ENCODE results near the gene AGRN. TPM values are rescaled to one million over a fixed set of nuclear protein-coding genes. Genes with fewer than 3 reads are reported as not detected.
"Not testable (repeated sequence)": the region's sequence is repeated elsewhere in the genome, so short reads cannot be mapped to it uniquely, and the experiment has no call there.

The AGRN gene
- total RNA-seq, 1 donor: 7.9 TPM

DNA sequence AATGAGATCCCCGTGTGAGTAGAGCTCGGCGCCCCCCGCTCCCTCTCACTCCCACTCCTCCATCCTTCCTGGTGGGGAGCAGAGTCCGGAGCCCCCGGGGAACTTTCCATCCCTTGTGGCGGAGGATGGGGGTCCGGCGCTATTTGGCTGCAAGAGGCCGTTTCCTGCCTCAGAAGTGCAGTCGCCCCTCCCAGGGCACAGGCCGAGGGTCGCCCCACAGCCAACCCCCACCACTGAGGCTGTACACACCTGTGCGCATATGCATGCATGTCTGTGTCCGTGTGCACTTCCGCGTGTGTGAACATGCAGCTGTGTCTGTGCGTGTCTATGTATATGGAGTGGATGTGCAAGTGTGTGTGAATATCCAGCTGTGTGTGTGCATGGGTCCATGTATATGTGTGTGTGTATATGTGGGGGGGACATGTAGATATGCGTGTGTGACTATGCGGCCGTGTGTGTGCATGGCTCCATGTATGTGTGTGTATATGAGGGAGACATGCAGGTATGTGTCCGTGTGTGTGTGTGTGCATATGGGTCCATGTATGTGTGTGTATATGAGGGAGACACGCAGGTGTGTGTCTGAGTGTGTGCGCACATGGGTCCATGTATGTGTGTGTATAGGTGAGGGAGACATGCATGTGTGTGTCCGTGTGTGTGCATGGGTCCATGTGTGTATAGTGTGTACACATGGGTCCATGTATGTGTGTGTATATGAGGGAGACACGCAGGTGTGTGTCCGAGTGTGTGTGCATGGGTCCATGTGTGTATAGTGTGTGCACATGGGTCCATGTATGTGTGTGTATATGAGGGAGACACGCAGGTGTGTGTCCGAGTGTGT lies 32.3 kb downstream of the AGRN start:
- TF ChIP-seq, protein P1, sequence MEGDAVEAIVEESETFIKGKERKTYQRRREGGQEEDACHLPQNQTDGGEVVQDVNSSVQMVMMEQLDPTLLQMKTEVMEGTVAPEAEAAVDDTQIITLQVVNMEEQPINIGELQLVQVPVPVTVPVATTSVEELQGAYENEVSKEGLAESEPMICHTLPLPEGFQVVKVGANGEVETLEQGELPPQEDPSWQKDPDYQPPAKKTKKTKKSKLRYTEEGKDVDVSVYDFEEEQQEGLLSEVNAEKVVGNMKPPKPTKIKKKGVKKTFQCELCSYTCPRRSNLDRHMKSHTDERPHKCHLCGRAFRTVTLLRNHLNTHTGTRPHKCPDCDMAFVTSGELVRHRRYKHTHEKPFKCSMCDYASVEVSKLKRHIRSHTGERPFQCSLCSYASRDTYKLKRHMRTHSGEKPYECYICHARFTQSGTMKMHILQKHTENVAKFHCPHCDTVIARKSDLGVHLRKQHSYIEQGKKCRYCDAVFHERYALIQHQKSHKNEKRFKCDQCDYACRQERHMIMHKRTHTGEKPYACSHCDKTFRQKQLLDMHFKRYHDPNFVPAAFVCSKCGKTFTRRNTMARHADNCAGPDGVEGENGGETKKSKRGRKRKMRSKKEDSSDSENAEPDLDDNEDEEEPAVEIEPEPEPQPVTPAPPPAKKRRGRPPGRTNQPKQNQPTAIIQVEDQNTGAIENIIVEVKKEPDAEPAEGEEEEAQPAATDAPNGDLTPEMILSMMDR (IDR thresholded peaks at IDR 0.05; ENCODE audit: insufficient read depth, low read length): no peak
- DNase-seq (ENCODE audit: low read depth): no peak
- no peak overlapping the region for H3K4me3 ChIP-seq (ENCODE audit: low read depth, low read length)

DNA sequence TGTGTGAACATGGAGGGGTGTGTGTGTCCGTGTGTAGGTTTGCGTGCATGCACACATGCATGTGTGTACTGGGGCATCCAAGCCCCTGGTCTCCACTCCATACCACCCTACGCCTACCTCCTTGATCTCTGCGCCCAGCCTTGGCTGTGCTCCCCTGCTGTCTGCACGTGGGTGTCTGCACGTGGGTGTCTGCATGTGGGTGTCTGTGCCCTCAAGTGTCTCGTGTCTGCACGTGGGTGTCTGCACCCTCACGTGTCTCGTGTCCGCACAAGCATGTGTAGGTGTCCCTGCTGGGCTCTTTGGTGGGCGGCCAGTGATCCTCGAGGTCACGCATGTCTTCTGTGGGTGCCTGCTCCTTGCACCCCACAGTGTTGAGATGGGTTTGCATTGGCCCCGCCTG lies 33.1 kb downstream of the AGRN start:
- no peak overlapping the region for H3K4me3 ChIP-seq (ENCODE audit: low read depth, low read length)

DNA sequence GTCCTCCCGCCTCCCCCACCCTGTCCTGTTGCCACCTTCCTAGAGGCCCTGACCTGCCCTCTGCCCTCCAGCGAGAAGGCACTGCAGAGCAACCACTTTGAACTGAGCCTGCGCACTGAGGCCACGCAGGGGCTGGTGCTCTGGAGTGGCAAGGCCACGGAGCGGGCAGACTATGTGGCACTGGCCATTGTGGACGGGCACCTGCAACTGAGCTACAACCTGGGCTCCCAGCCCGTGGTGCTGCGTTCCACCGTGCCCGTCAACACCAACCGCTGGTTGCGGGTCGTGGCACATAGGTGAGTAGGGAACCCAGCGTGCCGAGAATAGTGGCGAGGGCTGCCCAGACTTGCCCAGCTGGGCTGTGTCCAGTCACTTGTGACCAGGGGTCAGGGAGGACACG lies 33.8 kb downstream of the AGRN start:
- no peak overlapping the region for H3K4me3 ChIP-seq (ENCODE audit: low read depth, low read length)
- TF ChIP-seq, protein P1 (IDR thresholded peaks at IDR 0.05; ENCODE audit: insufficient read depth, low read length): no peak
- no peak for DNase-seq (ENCODE audit: low read depth)

More for the DNA sequence above, 33.1 kb downstream of the AGRN start:
- TF ChIP-seq, protein P1 (IDR thresholded peaks at IDR 0.05; ENCODE audit: insufficient read depth, low read length): no peak
- DNase-seq (ENCODE audit: low read depth): no peak

DNA sequence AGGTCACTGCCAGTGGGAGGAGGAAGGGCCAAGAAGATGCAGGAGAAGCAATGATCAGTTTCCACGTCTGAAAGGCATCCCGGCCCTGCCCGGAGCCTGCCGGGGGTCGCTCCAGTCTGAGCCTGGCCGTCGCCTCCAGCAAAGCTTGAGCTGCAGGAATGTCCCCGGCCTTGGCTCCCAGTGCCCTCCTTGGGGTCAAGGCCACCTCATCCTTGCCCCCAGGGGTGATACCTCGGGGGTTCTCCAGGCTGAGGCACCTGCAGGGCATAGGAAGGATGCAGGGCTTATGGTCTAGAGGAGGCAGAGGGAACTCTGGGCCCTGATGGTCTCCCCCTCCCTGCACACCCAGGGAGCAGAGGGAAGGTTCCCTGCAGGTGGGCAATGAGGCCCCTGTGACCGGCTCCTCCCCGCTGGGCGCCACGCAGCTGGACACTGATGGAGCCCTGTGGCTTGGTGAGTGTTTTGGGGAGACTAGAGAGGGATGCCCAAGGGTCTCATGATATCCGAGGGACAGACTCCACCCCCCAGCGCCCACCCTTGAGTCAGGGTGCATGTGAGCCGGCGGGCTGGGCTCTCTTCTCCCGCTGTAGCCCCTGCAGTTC lies 34.3 kb downstream of the AGRN start:
- H3K4me3 ChIP-seq (ENCODE audit: low read depth, low read length): no peak overlapping the region
- DNase-seq (ENCODE audit: low read depth): no peak
- TF ChIP-seq, protein P1 (IDR thresholded peaks at IDR 0.05; ENCODE audit: insufficient read depth, low read length): no peak

DNA sequence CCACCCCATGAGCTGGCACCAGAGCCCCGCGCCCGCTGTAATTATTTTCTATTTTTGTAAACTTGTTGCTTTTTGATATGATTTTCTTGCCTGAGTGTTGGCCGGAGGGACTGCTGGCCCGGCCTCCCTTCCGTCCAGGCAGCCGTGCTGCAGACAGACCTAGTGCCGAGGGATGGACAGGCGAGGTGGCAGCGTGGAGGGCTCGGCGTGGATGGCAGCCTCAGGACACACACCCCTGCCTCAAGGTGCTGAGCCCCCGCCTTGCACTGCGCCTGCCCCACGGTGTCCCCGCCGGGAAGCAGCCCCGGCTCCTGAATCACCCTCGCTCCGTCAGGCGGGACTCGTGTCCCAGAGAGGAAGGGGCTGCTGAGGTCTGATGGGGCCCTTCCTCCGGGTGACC lies 35.1 kb downstream of the AGRN start:
- DNase-seq (ENCODE audit: low read depth): no peak
- no peak overlapping the region for H3K4me3 ChIP-seq (ENCODE audit: low read depth, low read length)
- TF ChIP-seq, protein P1 (IDR thresholded peaks at IDR 0.05; ENCODE audit: insufficient read depth, low read length): no peak

DNA sequence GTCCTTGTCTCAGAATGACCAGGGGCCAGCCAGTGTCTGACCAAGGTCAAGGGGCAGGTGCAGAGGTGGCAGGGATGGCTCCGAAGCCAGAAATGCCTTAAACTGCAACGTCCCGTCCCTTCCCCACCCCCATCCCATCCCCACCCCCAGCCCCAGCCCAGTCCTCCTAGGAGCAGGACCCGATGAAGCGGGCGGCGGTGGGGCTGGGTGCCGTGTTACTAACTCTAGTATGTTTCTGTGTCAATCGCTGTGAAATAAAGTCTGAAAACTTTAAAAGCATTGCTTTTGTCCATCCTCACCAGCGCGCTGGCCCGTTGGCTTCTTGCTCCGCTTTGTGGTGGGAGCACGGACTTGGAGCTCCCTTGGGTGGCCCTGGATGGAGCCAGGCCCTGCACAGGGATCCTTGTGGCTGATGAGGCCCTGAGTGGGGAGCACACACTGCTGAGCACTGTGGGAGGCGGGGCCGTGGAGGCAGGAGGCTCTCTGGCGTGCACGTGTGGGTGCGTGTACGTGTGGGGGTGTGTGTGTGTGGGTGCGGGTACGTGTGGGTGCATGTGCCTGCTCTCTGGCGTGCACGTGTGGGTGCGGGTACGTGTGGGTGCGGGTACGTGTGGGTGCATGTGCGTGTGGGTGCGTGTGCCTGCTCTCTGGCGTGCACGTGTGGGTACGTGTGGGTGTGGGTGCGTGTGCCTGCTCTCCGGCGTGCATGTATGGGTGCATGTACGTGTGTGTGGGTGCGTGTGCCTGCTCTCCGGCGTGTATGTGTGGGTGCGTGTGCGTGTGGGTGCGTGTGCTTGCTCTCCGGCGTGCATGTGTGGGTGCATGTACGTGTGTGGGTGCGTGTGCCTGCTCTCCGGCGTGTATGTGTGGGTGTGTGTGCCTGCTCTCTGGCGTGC lies 36.2 kb downstream of the AGRN start:
- TF ChIP-seq, protein P1 (IDR thresholded peaks at IDR 0.05; ENCODE audit: insufficient read depth, low read length): no peak
- DNase-seq (ENCODE audit: low read depth): no peak
- H3K4me3 ChIP-seq (ENCODE audit: low read depth, low read length): no peak overlapping the region

DNA sequence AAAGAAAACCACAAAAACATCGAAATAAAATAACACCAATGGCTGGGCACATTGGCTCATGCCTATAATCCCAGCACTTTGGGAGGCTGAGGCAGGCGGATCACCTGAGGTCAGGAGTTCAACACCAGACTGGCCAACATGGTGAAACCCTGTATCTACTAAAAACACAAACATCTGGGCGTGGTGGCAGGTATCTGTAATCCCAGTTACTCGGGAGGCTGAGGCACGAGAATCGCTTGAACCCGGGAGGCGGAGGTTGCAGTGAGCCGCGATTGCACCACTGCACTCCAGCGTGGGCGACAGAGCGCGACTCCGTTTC lies 37.8 kb downstream of the AGRN start:
- DNase-seq (ENCODE audit: low read depth); H3K4me3 ChIP-seq (ENCODE audit: low read depth, low read length): not testable (repeated sequence)

Data from fibroblast of the aortic adventitia (primary cell).